HepG2 (cell line): ENCODE data around the gene KLF7. TPM values are rescaled to one million over a fixed set of nuclear protein-coding genes. Genes with fewer than 3 reads are reported as not detected.

Source experiments
- ATF7 ChIP-seq, 2 experiments: fragments of 450-650 bp in 1 of 2; sonication (generic) in 1 of 2; formaldehyde crosslinking in 1 of 2; IDR thresholded peaks; 2 replicates each; pipeline versions ENCODE4 v1.4.0 to v1.6.1; 2016 to 2020; ENCODE audit warnings: antibody characterized with exemption in 1 of 2, mild to moderate bottlenecking in 1 of 2, missing genetic modification reagents in 1 of 2
- CC2D1A ChIP-seq: sonication (generic); formaldehyde crosslinking; IDR thresholded peaks from 2 replicates; pipeline ENCODE4 v1.8.1; 2023; ENCODE audit warnings: mild to moderate bottlenecking, missing genetic modification reagents
- DRAP1 ChIP-seq: IDR thresholded peaks from 2 replicates; pipeline ENCODE4 v1.6.1; 2016; ENCODE audit warnings: missing genetic modification reagents, missing compliant biosample characterization
- ELF4 ChIP-seq: sonication (generic); formaldehyde crosslinking; IDR thresholded peaks from 2 replicates; pipeline ENCODE4 v1.5.0; 2020; ENCODE audit warnings: missing genetic modification reagents, mild to moderate bottlenecking, moderate library complexity, borderline replicate concordance
- FOXA3 ChIP-seq: IDR thresholded peaks from 2 replicates; pipeline ENCODE4 v1.6.1; 2016; ENCODE audit warnings: missing genetic modification reagents, missing compliant biosample characterization
- FOXK2 ChIP-seq: fragments of 450-650 bp; IDR thresholded peaks from 2 replicates; pipeline ENCODE4 v1.6.1; 2016
- HIC2 ChIP-seq: sonication (generic); formaldehyde crosslinking; IDR thresholded peaks from 2 replicates; pipeline ENCODE4 v1.9.0; 2022; ENCODE audit warnings: low read depth, missing genetic modification reagents
- KDM6A ChIP-seq: IDR thresholded peaks from 2 replicates; pipeline ENCODE4 v1.6.1; 2016; ENCODE audit warnings: low read depth
- MNT ChIP-seq: fragments of 450-650 bp; IDR thresholded peaks from 2 replicates; pipeline ENCODE4 v1.6.1; 2016
- NFRKB ChIP-seq: fragments of 450-650 bp; IDR thresholded peaks from 2 replicates; pipeline ENCODE4 v1.6.1; 2017
- NFYB ChIP-seq: sonication (generic); formaldehyde crosslinking; IDR thresholded peaks from 2 replicates; pipeline ENCODE4 v1.4.0; 2020; ENCODE audit warnings: missing genetic modification reagents
- RFX5 ChIP-seq: IDR thresholded peaks from 2 replicates; pipeline ENCODE4 v1.6.1; 2011; ENCODE audit warnings: low read depth, low read length, improper control_type of control experiment
- SP4 ChIP-seq: sonication (generic); formaldehyde crosslinking; IDR thresholded peaks from 2 replicates; pipeline ENCODE4 v1.8.1; 2023; ENCODE audit warnings: mild to moderate bottlenecking, missing genetic modification reagents
- THAP8 ChIP-seq: sonication (generic); formaldehyde crosslinking; IDR thresholded peaks from 2 replicates; pipeline ENCODE4 v1.5.1; 2020; ENCODE audit warnings: missing genetic modification reagents, mild to moderate bottlenecking, borderline replicate concordance
- ZBTB14 ChIP-seq: sonication (generic); formaldehyde crosslinking; IDR thresholded peaks from 2 replicates; pipeline ENCODE4 v1.4.0; 2020; ENCODE audit warnings: missing genetic modification reagents
- ZBTB39 ChIP-seq: sonication (generic); formaldehyde crosslinking; IDR thresholded peaks from 2 replicates; pipeline ENCODE4 v1.5.0; 2020; ENCODE audit warnings: missing genetic modification reagents
- ZC3H13 ChIP-seq: sonication (generic); formaldehyde crosslinking; IDR thresholded peaks from 2 replicates; pipeline ENCODE4 v1.8.1; 2023; ENCODE audit warnings: mild to moderate bottlenecking, missing genetic modification reagents, moderate library complexity
- ZNF530 ChIP-seq: sonication (generic); formaldehyde crosslinking; IDR thresholded peaks from 2 replicates; pipeline ENCODE4 v1.5.0; 2020; ENCODE audit warnings: low read depth, mild to moderate bottlenecking, missing genetic modification reagents
- ZNF83 ChIP-seq: sonication (generic); formaldehyde crosslinking; IDR thresholded peaks from 2 replicates; pipeline ENCODE4 v1.4.0; 2020; ENCODE audit warnings: missing genetic modification reagents, mild to moderate bottlenecking, borderline replicate concordance
- polyA plus RNA-seq, 8 experiments: library from polyadenylated mRNA; depleted of rRNA in 3 of 8; stranded (reverse) in 7 of 8; unstranded in 1 of 8; fragments of >200 nt; fragmentation: Illumina TruSeq in 4 of 8; extraction: Trizol in 4 of 8; gene quantifications; 2 replicates each; pipeline versions ENCODE4 v1.2.1 to v1.2.3, GENCODE V29; 2011 to 2016; ENCODE audit warnings: low read depth in 4 of 8, missing spikeins in 1 of 8, mixed read lengths in 1 of 8; ENCODE audit not compliant: insufficient read depth in 1 of 8
- total RNA-seq, 5 experiments: library from RNA; depleted of rRNA; stranded (reverse); fragments of >200 nt; fragmentation: Illumina TruSeq; extraction: Trizol; gene quantifications; 2 replicates each; pipeline ENCODE4 v1.2.3, GENCODE V29; 2016; ENCODE audit warnings: low read depth in 1 of 5
- TF ChIP-seq, protein P1 (sequence below): sonication (generic); formaldehyde crosslinking; IDR thresholded peaks from 2 replicates; pipeline ENCODE4 v1.4.0; 2020; ENCODE audit warnings: mild to moderate bottlenecking, missing genetic modification reagents
- TF ChIP-seq, protein P2 (sequence below): IDR thresholded peaks from 2 replicates; pipeline ENCODE4 v1.6.1; 2016; ENCODE audit warnings: mild to moderate bottlenecking

The KLF7 gene
- total and polyA plus RNA-seq, 2 of the 13 experiments (the other 11 are each of a cell fraction or from before 2014, with no cell fraction given) = 2.6 to 5.4 TPM

- TF ChIP-seq ZBTB39 (CRISPR knock-in tag) (no peak), FOXK2 (peak; percentile 95), SP4 (peak; percentile 70; the same call in 1 of the 2 replicates), KDM6A (CRISPR knock-in tag) (no peak), NFYB (CRISPR knock-in tag) (peak; percentile 89), ZNF530 (CRISPR knock-in tag) (no peak), RFX5 (peak; percentile 47; the same call in 1 of the 2 replicates), THAP8 (no peak), ZBTB14 (CRISPR knock-in tag) (no peak), ATF7 (IDR thresholded peaks at IDR 0.05) (peak; percentile 86), ATF7 (CRISPR knock-in tag; IDR thresholded peaks at IDR 0.05) (peak; percentile 65; the same call in 1 of the 2 replicates), HIC2 (no peak), MNT (peak; percentile 70), NFRKB (no peak), ZC3H13 (CRISPR knock-in tag) (0 out of 2 replicates have a peak, but pooled peaks have one; percentile 40), ELF4 (CRISPR knock-in tag) (no peak), CC2D1A (CRISPR knock-in tag) (no peak), FOXA3 (peak; percentile 68), ZNF83 (CRISPR knock-in tag) (no peak), DRAP1 (CRISPR knock-in tag) (peak; percentile 97)
- TF ChIP-seq, protein P1, sequence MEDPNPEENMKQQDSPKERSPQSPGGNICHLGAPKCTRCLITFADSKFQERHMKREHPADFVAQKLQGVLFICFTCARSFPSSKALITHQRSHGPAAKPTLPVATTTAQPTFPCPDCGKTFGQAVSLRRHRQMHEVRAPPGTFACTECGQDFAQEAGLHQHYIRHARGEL (CRISPR knock-in tag) = no peak
- TF ChIP-seq, protein P2, sequence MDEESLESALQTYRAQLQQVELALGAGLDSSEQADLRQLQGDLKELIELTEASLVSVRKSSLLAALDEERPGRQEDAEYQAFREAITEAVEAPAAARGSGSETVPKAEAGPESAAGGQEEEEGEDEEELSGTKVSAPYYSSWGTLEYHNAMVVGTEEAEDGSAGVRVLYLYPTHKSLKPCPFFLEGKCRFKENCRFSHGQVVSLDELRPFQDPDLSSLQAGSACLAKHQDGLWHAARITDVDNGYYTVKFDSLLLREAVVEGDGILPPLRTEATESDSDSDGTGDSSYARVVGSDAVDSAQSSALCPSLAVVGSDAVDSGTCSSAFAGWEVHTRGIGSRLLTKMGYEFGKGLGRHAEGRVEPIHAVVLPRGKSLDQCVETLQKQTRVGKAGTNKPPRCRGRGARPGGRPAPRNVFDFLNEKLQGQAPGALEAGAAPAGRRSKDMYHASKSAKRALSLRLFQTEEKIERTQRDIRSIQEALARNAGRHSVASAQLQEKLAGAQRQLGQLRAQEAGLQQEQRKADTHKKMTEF (CRISPR knock-in tag) = 0 out of 2 replicates have a peak, but pooled peaks have one; percentile 60
These were observed 246 bp upstream of the KLF7 start (continued) for GRCh38 chr2:207166039-207166348.
